ENCODE measurements around the gene FAM241A. TPM values are rescaled to one million over a fixed set of nuclear protein-coding genes. Genes with fewer than 3 reads are reported as not detected.

The FAM241A gene
- total RNA-seq, 1 experiment from 2014 or later: 2.2 TPM

- Histone ChIP-seq H3K79me2 (ENCODE audit: low read length) (no peaks in the 10 kb centered on the region), H3K36me3 (ENCODE audit: low read depth, low read length) (no peaks in the 10 kb centered on the region), H3K4me1 (ENCODE audit: insufficient read depth, low read length) (no peaks in the 10 kb centered on the region), H3K9ac (ENCODE audit: low read length) (no peak overlapping the region), H3K4me2 (ENCODE audit: low read length) (no peak overlapping the region), H3F3A (ENCODE audit: low read length, unreplicated experiment) (no peaks in the 10 kb centered on the region), H3K27me3 (ENCODE audit: low read length) (no peaks in the 10 kb centered on the region), H4K20me1 (ENCODE audit: low read length) (no peaks in the 10 kb centered on the region), H3K9me2 (replicated peaks; ENCODE audit: low read length) (no peaks in the 10 kb centered on the region), H3K27ac (ENCODE audit: low read length) (no peak overlapping the region), H2AFZ (ENCODE audit: low read length) (no peak overlapping the region), H3K9me3 (ENCODE audit: low read length) (no peaks in the 10 kb centered on the region), H3K4me3 (ENCODE audit: low read length) (no peak overlapping the region)
- ATAC-seq (no peak), DNase-seq (no peak)
- intact Hi-C loops (cut with micrococcal nuclease): no loop called here
- TF ChIP-seq CTCF (conservative IDR thresholded peaks at IDR 0.05; ENCODE audit: low read depth, low read length): no peak
- no peak for TF ChIP-seq EZH2 (IDR thresholded peaks at IDR 0.05; ENCODE audit: low read length, unreplicated experiment)
- no peak for TF ChIP-seq EZH2phosphoT487 (IDR thresholded peaks at IDR 0.05; ENCODE audit: borderline replicate concordance, low read length)
- CTCF ChIA-PET: no interaction called here
- POLR2A ChIA-PET (ENCODE audit: unreplicated experiment): no interaction called here
- BruUV-seq (replicated peaks): no TSS peak
Observed at GRCh38 chr4:112210777-112211176, 65.5 kb downstream of the FAM241A start.

- no peaks in the 10 kb centered on the region for H3K79me2 ChIP-seq (ENCODE audit: low read length)
- H2AFZ ChIP-seq (ENCODE audit: low read length): no peak overlapping the region
- no peaks in the 10 kb centered on the region for H4K20me1 ChIP-seq (ENCODE audit: low read length)
- ChIA-PET POLR2A (ENCODE audit: unreplicated experiment) (no interaction called here), CTCF (no interaction called here)
- no peak for TF ChIP-seq CTCF (conservative IDR thresholded peaks at IDR 0.05; ENCODE audit: low read depth, low read length)
- no peak for TF ChIP-seq EZH2 (IDR thresholded peaks at IDR 0.05; ENCODE audit: low read length, unreplicated experiment)
- TF ChIP-seq EZH2phosphoT487 (IDR thresholded peaks at IDR 0.05; ENCODE audit: borderline replicate concordance, low read length): no peak
- H3K9me3 ChIP-seq (ENCODE audit: low read length): no peaks in the 10 kb centered on the region
- no peaks in the 10 kb centered on the region for H3K27me3 ChIP-seq (ENCODE audit: low read length)
- no peaks in the 10 kb centered on the region for H3F3A ChIP-seq (ENCODE audit: low read length, unreplicated experiment)
- no peak overlapping the region for H3K9ac ChIP-seq (ENCODE audit: low read length)
- no TSS peak for BruUV-seq (replicated peaks)
- no peaks in the 10 kb centered on the region for H3K4me1 ChIP-seq (ENCODE audit: insufficient read depth, low read length)
- intact Hi-C loops (cut with micrococcal nuclease): no loop called here
- H3K4me2 ChIP-seq (ENCODE audit: low read length): no peak overlapping the region
- ATAC-seq (no peak), DNase-seq (no peak)
- no peak overlapping the region for H3K4me3 ChIP-seq (ENCODE audit: low read length)
- no peaks in the 10 kb centered on the region for H3K9me2 ChIP-seq (replicated peaks; ENCODE audit: low read length)
- H3K27ac ChIP-seq (ENCODE audit: low read length): no peak overlapping the region
- H3K36me3 ChIP-seq (ENCODE audit: low read depth, low read length): no peaks in the 10 kb centered on the region
Observed at GRCh38 chr4:112213091-112213490, 67.8 kb downstream of the FAM241A start.

GRCh38 chr4:112213856-112214255, 68.6 kb downstream of the FAM241A start:
- Histone ChIP-seq H3K36me3 (ENCODE audit: low read depth, low read length) (no peaks in the 10 kb centered on the region), H2AFZ (ENCODE audit: low read length) (0 out of 2 replicates have a peak overlapping the region, but pooled peaks have one; percentile 31), H3K4me2 (ENCODE audit: low read length) (no peak overlapping the region), H3K4me1 (ENCODE audit: insufficient read depth, low read length) (no peaks in the 10 kb centered on the region), H3K9ac (ENCODE audit: low read length) (no peak overlapping the region), H3K4me3 (ENCODE audit: low read length) (no peak overlapping the region), H3K9me2 (replicated peaks; ENCODE audit: low read length) (no peaks in the 10 kb centered on the region), H4K20me1 (ENCODE audit: low read length) (no peaks in the 10 kb centered on the region), H3K27me3 (ENCODE audit: low read length) (no peaks in the 10 kb centered on the region), H3K79me2 (ENCODE audit: low read length) (no peaks in the 10 kb centered on the region), H3F3A (ENCODE audit: low read length, unreplicated experiment) (no peaks in the 10 kb centered on the region), H3K27ac (ENCODE audit: low read length) (no peak overlapping the region), H3K9me3 (ENCODE audit: low read length) (no peaks in the 10 kb centered on the region)
- intact Hi-C loops (cut with micrococcal nuclease): loop anchor here (1.0 kb wide), 2 partner anchors 21 to 52 kb away; no protein-coding TSS in a partner anchor
- BruUV-seq (replicated peaks): no TSS peak
- CTCF ChIA-PET: no interaction called here
- ATAC-seq: no peak
- POLR2A ChIA-PET (ENCODE audit: unreplicated experiment): no interaction called here
- TF ChIP-seq EZH2 (IDR thresholded peaks at IDR 0.05; ENCODE audit: low read length, unreplicated experiment) (no peak), CTCF (conservative IDR thresholded peaks at IDR 0.05; ENCODE audit: low read depth, low read length) (no peak), EZH2phosphoT487 (IDR thresholded peaks at IDR 0.05; ENCODE audit: borderline replicate concordance, low read length) (no peak)
- DNase-seq: no peak
